Measurements from ENCODE around the gene HJURP. TPM values are rescaled to one million over a fixed set of nuclear protein-coding genes. Genes with fewer than 3 reads are reported as not detected.
"Not testable (repeated sequence)": the region's sequence is repeated elsewhere in the genome, so short reads cannot be mapped to it uniquely, and the experiment has no call there.

The HJURP gene
- polyA plus RNA-seq, 1 experiment: 12.2 TPM

GRCh38 chr2:233882353-233882752 is 28.0 kb upstream of the HJURP start:
- DNase-seq (ENCODE audit: low read depth, low spot score): no peak
- ChIA-PET CTCF (no interaction called here), POLR2A (no interaction called here)
- Histone ChIP-seq H3K27ac (ENCODE audit: low read depth, low read length) (no peak overlapping the region), H3K27me3 (ENCODE audit: control insufficient read depth, insufficient read depth, low read length) (peaks cover 2% of the 10 kb centered on the region), H3K4me3 (ENCODE audit: low read depth, low read length) (no peak overlapping the region), H3K9me3 (ENCODE audit: control insufficient read depth, insufficient read depth, low read length) (no peaks in the 10 kb centered on the region)
- TF ChIP-seq, protein P1, sequence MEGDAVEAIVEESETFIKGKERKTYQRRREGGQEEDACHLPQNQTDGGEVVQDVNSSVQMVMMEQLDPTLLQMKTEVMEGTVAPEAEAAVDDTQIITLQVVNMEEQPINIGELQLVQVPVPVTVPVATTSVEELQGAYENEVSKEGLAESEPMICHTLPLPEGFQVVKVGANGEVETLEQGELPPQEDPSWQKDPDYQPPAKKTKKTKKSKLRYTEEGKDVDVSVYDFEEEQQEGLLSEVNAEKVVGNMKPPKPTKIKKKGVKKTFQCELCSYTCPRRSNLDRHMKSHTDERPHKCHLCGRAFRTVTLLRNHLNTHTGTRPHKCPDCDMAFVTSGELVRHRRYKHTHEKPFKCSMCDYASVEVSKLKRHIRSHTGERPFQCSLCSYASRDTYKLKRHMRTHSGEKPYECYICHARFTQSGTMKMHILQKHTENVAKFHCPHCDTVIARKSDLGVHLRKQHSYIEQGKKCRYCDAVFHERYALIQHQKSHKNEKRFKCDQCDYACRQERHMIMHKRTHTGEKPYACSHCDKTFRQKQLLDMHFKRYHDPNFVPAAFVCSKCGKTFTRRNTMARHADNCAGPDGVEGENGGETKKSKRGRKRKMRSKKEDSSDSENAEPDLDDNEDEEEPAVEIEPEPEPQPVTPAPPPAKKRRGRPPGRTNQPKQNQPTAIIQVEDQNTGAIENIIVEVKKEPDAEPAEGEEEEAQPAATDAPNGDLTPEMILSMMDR (IDR thresholded peaks at IDR 0.05; ENCODE audit: low read depth, low read length): no peak

GRCh38 chr2:233872125-233872524 is 17.8 kb upstream of the HJURP start:
- POLR2A ChIA-PET; H3K9me3 ChIP-seq (ENCODE audit: control insufficient read depth, insufficient read depth, low read length); H3K4me3 ChIP-seq (ENCODE audit: low read depth, low read length); H3K27ac ChIP-seq (ENCODE audit: low read depth, low read length); DNase-seq (ENCODE audit: low read depth, low spot score); CTCF ChIA-PET; H3K27me3 ChIP-seq (ENCODE audit: control insufficient read depth, insufficient read depth, low read length): not testable (repeated sequence)

GRCh38 chr2:233871432-233871831 is 17.1 kb upstream of the HJURP start:
- ChIA-PET POLR2A (no interaction called here), CTCF (no interaction called here)
- Histone ChIP-seq H3K27me3 (ENCODE audit: control insufficient read depth, insufficient read depth, low read length) (peaks cover 4% of the 10 kb centered on the region), H3K27ac (ENCODE audit: low read depth, low read length) (no peak overlapping the region), H3K9me3 (ENCODE audit: control insufficient read depth, insufficient read depth, low read length) (peaks cover 11% of the 10 kb centered on the region), H3K4me3 (ENCODE audit: low read depth, low read length) (no peak overlapping the region)
- DNase-seq (ENCODE audit: low read depth, low spot score): no peak
- TF ChIP-seq, protein P1 (IDR thresholded peaks at IDR 0.05; ENCODE audit: low read depth, low read length): no peak

DNA sequence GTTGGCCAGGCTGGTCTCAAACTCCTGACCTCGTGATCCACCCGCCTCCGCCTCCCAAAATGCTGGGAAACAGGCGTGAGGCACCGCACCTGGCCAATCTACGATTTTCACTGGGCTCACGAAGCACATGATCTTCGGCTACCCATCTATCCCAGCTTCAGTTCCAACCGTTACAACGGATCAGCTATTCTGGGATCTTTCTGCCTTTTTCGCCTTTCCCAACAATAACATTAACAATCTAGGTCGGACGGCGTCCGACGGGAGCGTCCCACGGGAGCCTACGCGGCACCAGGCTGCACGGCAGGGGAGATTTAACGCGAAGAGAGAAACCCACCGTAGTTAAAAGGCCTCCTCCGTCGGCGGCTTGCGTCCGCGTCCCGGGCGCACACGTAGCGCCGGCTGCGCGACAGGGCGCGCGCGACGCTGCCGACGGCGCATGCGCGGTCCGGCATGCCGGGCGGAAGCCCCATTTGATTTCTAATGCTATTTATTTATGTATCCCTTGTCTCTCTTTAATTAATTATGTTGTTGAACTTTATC is 13.7 kb upstream of the HJURP start, which contains the start of gene MSL3B:
MSL3B (minus strand) TSS at position 394 of the 540 bp plus-strand sequence.
- DNase-seq (ENCODE audit: low read depth, low spot score): no peak

DNA sequence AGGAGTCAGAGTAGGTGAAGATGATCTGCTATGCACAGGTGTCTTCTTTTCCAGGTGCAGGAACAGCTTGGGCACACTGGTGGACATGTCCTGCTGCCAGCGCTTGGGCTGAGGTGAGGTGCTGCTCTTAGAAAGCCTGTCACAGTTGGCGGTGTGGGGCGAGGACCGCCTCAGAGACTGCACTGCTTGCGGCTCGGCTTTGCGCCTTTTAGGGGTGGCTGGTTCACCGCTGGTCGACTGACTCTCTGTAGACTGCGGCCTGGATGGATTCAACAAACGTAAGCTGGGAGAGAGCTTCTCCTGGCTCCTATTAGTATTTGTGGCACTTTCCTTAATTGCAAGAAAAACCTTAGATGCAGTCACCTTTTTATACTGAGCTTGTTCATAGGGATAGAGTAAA is 12.1 kb upstream of the HJURP start:
- Histone ChIP-seq H3K27me3 (ENCODE audit: control insufficient read depth, insufficient read depth, low read length) (no peaks in the 10 kb centered on the region), H3K4me3 (ENCODE audit: low read depth, low read length) (no peak overlapping the region), H3K9me3 (ENCODE audit: control insufficient read depth, insufficient read depth, low read length) (peaks cover 12% of the 10 kb centered on the region), H3K27ac (ENCODE audit: low read depth, low read length) (no peak overlapping the region)
- no peak for DNase-seq (ENCODE audit: low read depth, low spot score)
- POLR2A ChIA-PET: no interaction called here
- CTCF ChIA-PET: interaction anchor here (1.7 kb wide), 1 partner anchor 9 kb away, joined by 13 read pairs; no protein-coding TSS in a partner anchor
- TF ChIP-seq, protein P1 (IDR thresholded peaks at IDR 0.05; ENCODE audit: low read depth, low read length): no peak

More for the DNA sequence above, 13.7 kb upstream of the HJURP start, which contains the start of gene MSL3B:
- ChIA-PET CTCF (interaction anchor here (1.7 kb wide), 1 partner anchor 11 kb away, joined by 13 read pairs; no protein-coding TSS in a partner anchor), POLR2A (no interaction called here)
- TF ChIP-seq, protein P1 (IDR thresholded peaks at IDR 0.05; ENCODE audit: low read depth, low read length): no peak
- H3K27me3 ChIP-seq (ENCODE audit: control insufficient read depth, insufficient read depth, low read length): peaks cover under 1% of the 10 kb centered on the region
- H3K9me3 ChIP-seq (ENCODE audit: control insufficient read depth, insufficient read depth, low read length): peaks cover 12% of the 10 kb centered on the region
- no peak within 1 kb of the TSS for H3K27ac ChIP-seq (ENCODE audit: low read depth, low read length)
- peak within 1 kb of the TSS; percentile 72 for H3K4me3 ChIP-seq (ENCODE audit: low read depth, low read length)

All from AG04450 (cell line).